SK-N-SH treated with all-trans-retinoic acid at 6 μM for 48 hours (cell line): ENCODE data around the gene NEK1.

Experiments used
- ATAC-seq: fragments of 200-7000 bp; cut with Tn5 transposase; 3 replicates; pipeline ENCODE4 v1.9.1; 2020; ENCODE audit warnings: mild to moderate bottlenecking, moderate library complexity
- CREB5 ChIP-seq: fragments of 250-450 bp; sonication (Bioruptor Pico); IDR thresholded peaks from 2 replicates; pipeline ENCODE4 v1.5.1; 2020; ENCODE audit warnings: low read depth, mild to moderate bottlenecking, moderate library complexity
- CSDC2 ChIP-seq: fragments of 250-450 bp; sonication (Bioruptor Pico); IDR thresholded peaks from 2 replicates; pipeline ENCODE4 v1.5.0; 2020; ENCODE audit warnings: mild to moderate bottlenecking, moderate library complexity
- ESRRG ChIP-seq: fragments of 250-450 bp; sonication (Bioruptor Pico); IDR thresholded peaks from 2 replicates; pipeline ENCODE4 v1.6.1; 2021; ENCODE audit warnings: mild to moderate bottlenecking
- GLIS3 ChIP-seq: fragments of 250-450 bp; sonication (Bioruptor Pico); IDR thresholded peaks from 2 replicates; pipeline ENCODE4 v1.5.0; 2020; ENCODE audit warnings: mild to moderate bottlenecking, moderate library complexity
- ISL1 ChIP-seq: fragments of 250-450 bp; sonication (Bioruptor Pico); IDR thresholded peaks from 2 replicates; pipeline ENCODE4 v2.1.2; 2022; ENCODE audit warnings: mild to moderate bottlenecking, moderate library complexity
- POU6F1 ChIP-seq: fragments of 250-450 bp; sonication (Bioruptor Pico); IDR thresholded peaks from 2 replicates; pipeline ENCODE4 v1.8.0; 2021; ENCODE audit warnings: low read depth, mild to moderate bottlenecking, moderate library complexity, borderline replicate concordance
- RARB ChIP-seq: fragments of 250-450 bp; sonication (Bioruptor Pico); IDR thresholded peaks from 2 replicates; pipeline ENCODE4 v1.8.0; 2021; ENCODE audit warnings: mild to moderate bottlenecking, moderate library complexity
- SNAI2 ChIP-seq: fragments of 250-450 bp; sonication (Bioruptor Pico); IDR thresholded peaks from 2 replicates; pipeline ENCODE4 v1.5.0; 2020; ENCODE audit warnings: mild to moderate bottlenecking, moderate library complexity
- TCF4 ChIP-seq: fragments of 250-450 bp; sonication (Bioruptor Pico); IDR thresholded peaks from 2 replicates; pipeline ENCODE4 v1.8.0; 2021; ENCODE audit warnings: mild to moderate bottlenecking, moderate library complexity, borderline replicate concordance
- TOX ChIP-seq: fragments of 250-450 bp; sonication (Bioruptor Pico); IDR thresholded peaks from 2 replicates; pipeline ENCODE4 v1.8.0; 2021; ENCODE audit warnings: mild to moderate bottlenecking, moderate library complexity, borderline replicate concordance
- TSHZ2 ChIP-seq: fragments of 250-450 bp; sonication (Bioruptor Pico); IDR thresholded peaks from 2 replicates; pipeline ENCODE4 v1.5.0; 2020; ENCODE audit warnings: mild to moderate bottlenecking, moderate library complexity
- ZC3H10 ChIP-seq: fragments of 250-450 bp; sonication (Bioruptor Pico); IDR thresholded peaks from 2 replicates; pipeline ENCODE4 v1.5.1; 2021; ENCODE audit warnings: mild to moderate bottlenecking, moderate library complexity
- ZFP3 ChIP-seq: fragments of 250-450 bp; sonication (Bioruptor Pico); IDR thresholded peaks from 2 replicates; pipeline ENCODE4 v1.5.0; 2020; ENCODE audit warnings: mild to moderate bottlenecking, moderate library complexity
- ZFP30 ChIP-seq: fragments of 450-650 bp; formaldehyde crosslinking; IDR thresholded peaks from 2 replicates; pipeline ENCODE4 v1.5.0; 2022; ENCODE audit warnings: mild to moderate bottlenecking, moderate library complexity
- ZNF565 ChIP-seq: fragments of 450-650 bp; formaldehyde crosslinking; conservative IDR thresholded peaks from 2 replicates; pipeline ENCODE4 v1.5.0; 2020; ENCODE audit warnings: low read depth, mild to moderate bottlenecking, moderate library complexity
- ZNF70 ChIP-seq: fragments of 450-650 bp; formaldehyde crosslinking; IDR thresholded peaks from 2 replicates; pipeline ENCODE4 v1.5.0; 2020; ENCODE audit warnings: mild to moderate bottlenecking, moderate library complexity
- ZNF8 ChIP-seq: fragments of 450-650 bp; formaldehyde crosslinking; IDR thresholded peaks from 2 replicates; pipeline ENCODE4 v1.5.0; 2020; ENCODE audit warnings: mild to moderate bottlenecking, moderate library complexity
- TF ChIP-seq, protein P1 (sequence below): fragments of 250-450 bp; sonication (Bioruptor Pico); IDR thresholded peaks from 2 replicates; pipeline ENCODE4 v1.5.1; 2021; ENCODE audit warnings: mild to moderate bottlenecking, moderate library complexity

NEK1 gene, protein sequence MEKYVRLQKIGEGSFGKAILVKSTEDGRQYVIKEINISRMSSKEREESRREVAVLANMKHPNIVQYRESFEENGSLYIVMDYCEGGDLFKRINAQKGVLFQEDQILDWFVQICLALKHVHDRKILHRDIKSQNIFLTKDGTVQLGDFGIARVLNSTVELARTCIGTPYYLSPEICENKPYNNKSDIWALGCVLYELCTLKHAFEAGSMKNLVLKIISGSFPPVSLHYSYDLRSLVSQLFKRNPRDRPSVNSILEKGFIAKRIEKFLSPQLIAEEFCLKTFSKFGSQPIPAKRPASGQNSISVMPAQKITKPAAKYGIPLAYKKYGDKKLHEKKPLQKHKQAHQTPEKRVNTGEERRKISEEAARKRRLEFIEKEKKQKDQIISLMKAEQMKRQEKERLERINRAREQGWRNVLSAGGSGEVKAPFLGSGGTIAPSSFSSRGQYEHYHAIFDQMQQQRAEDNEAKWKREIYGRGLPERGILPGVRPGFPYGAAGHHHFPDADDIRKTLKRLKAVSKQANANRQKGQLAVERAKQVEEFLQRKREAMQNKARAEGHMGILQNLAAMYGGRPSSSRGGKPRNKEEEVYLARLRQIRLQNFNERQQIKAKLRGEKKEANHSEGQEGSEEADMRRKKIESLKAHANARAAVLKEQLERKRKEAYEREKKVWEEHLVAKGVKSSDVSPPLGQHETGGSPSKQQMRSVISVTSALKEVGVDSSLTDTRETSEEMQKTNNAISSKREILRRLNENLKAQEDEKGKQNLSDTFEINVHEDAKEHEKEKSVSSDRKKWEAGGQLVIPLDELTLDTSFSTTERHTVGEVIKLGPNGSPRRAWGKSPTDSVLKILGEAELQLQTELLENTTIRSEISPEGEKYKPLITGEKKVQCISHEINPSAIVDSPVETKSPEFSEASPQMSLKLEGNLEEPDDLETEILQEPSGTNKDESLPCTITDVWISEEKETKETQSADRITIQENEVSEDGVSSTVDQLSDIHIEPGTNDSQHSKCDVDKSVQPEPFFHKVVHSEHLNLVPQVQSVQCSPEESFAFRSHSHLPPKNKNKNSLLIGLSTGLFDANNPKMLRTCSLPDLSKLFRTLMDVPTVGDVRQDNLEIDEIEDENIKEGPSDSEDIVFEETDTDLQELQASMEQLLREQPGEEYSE (N-terminal part only)

DNA sequence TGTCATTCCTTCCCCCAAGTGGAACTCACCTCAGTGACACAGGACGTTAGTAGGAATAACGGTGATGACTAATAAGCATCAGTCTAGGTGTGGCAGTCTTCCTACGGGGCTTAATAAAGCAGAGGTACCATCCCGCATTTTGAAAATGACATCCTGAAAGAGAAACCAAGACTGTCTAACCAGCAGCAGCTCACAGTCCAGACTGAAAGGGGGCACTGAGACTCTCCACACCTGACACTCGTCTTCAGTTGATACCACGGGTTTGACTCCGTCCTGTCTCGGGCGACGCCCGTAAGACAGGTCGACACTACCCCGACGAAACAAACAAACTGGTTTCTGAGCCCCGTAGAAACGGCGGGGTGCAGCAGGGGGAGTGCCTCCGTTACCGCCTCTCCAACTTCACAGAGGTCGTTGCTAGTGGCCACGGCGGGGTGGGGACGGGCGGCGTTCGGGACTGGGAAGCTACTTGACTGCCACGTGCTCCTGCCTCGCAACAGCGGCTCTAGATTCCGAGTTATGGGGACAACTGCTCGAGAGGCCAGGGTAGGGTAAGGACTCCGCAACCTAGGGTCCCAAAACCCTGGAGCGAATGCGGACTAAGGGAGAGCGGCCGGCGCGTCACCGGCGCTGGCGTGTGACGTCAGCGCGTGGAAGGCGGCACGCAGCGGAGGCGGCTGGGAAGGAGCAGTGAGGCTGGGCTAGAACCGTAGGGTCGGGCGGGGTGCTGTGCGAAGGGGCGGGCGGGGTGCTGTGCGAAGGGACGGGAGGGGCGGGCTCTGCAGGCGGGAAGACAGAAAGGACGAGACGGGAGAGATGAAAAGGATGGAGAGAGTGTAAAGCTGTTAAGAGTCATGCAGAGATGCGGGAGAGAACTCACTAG, at the start of gene NEK1:
TSS of gene NEK1 (minus strand) at position 593 of the 880 bp plus-strand sequence. CDS start 9,953 bp downstream, outside the sequence.
- TF ChIP-seq ESRRG: no peak
- TF ChIP-seq ZFP3 (CRISPR knock-in tag): 0 out of 2 replicates have a peak, but pooled peaks have one; percentile 38
- no peak for TF ChIP-seq TOX (CRISPR knock-in tag)
- TF ChIP-seq ZFP30 (CRISPR knock-in tag): no peak
- TF ChIP-seq ZNF8 (CRISPR knock-in tag): no peak
- 0 out of 2 replicates have a peak, but pooled peaks have one; percentile 10 for TF ChIP-seq ZNF70 (CRISPR knock-in tag)

GRCh38 chr4:169661761-169662160, 49.4 kb upstream of the NEK1 start:
- TF ChIP-seq ZFP3 (CRISPR knock-in tag) (no peak), ISL1 (no peak), CSDC2 (CRISPR knock-in tag) (no peak), SNAI2 (CRISPR knock-in tag) (no peak), ZNF8 (CRISPR knock-in tag) (no peak), GLIS3 (CRISPR knock-in tag) (no peak), ESRRG (no peak), ZNF565 (CRISPR knock-in tag) (no peak), RARB (no peak), ZFP30 (CRISPR knock-in tag) (no peak), TSHZ2 (CRISPR knock-in tag) (no peak), ZNF70 (CRISPR knock-in tag) (no peak), ZC3H10 (no peak), CREB5 (CRISPR knock-in tag) (no peak), POU6F1 (CRISPR knock-in tag) (no peak), TOX (CRISPR knock-in tag) (no peak), TCF4 (CRISPR knock-in tag) (no peak)
- TF ChIP-seq, protein P1, sequence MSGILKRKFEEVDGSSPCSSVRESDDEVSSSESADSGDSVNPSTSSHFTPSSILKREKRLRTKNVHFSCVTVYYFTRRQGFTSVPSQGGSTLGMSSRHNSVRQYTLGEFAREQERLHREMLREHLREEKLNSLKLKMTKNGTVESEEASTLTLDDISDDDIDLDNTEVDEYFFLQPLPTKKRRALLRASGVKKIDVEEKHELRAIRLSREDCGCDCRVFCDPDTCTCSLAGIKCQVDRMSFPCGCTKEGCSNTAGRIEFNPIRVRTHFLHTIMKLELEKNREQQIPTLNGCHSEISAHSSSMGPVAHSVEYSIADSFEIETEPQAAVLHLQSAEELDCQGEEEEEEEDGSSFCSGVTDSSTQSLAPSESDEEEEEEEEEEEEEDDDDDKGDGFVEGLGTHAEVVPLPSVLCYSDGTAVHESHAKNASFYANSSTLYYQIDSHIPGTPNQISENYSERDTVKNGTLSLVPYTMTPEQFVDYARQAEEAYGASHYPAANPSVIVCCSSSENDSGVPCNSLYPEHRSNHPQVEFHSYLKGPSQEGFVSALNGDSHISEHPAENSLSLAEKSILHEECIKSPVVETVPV (CRISPR knock-in tag): no peak
- TF ChIP-seq, all 23 proteins: peak for 0
- ATAC-seq: no peak

More for the DNA sequence above, at the start of gene NEK1:
- peak; percentile 95 for ATAC-seq

DNA sequence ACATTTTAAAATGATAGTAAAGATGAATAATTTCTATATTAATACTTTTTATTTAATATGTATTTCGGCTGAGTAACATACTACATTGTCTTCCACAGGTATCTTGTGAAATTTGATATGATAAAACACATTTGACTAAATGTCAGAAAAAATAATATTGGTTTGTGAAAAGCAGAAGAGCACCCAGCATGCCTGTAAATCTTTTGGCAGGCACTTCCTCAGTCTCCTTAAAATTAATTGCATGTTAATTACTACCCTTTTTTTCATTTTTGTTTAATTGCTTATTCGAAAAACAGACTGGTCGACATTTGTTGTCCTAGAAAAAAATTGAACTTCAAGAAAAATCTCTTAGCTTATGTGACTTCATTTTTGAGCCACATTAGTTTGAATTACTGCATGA, 48.5 kb upstream of the NEK1 start:
- no peak for ATAC-seq
- TF ChIP-seq, protein P1 (CRISPR knock-in tag): no peak
- TF ChIP-seq, all 23 proteins: peak for 0
